Sigmoid colon (tissue), 7 donors: ENCODE measurements around the gene CIAO3. TPM values are rescaled to one million over a fixed set of nuclear protein-coding genes. Genes with fewer than 3 reads are reported as not detected.

Source experiments
- DNase-seq: peaks from one replicate; pipeline ENCODE4 v3.0.0-alpha.2; 2019
- H3K27ac ChIP-seq, 4 donors: fragments of 200-600 bp; sonication (generic); one replicate each; pipeline ENCODE4 v1.5.1; 2016 to 2019; ENCODE audit warnings: mild to moderate bottlenecking in 1 of 4
- H3K27me3 ChIP-seq, 3 donors: fragments of 200-600 bp; sonication (generic); one replicate each; pipeline ENCODE4 v1.5.1; 2019; ENCODE audit warnings: mild to moderate bottlenecking in 1 of 3
- H3K36me3 ChIP-seq, 4 donors: fragments of 200-600 bp; sonication (generic); one replicate each; pipeline ENCODE4 v1.5.1; 2016 to 2019
- H3K4me1 ChIP-seq, 4 donors: fragments of 200-600 bp; sonication (generic); one replicate each; pipeline ENCODE4 v1.5.1; 2017 to 2019
- H3K4me3 ChIP-seq, 4 donors: fragments of 200-600 bp; sonication (generic); one replicate each; pipeline ENCODE4 v1.5.1; 2017 to 2019; ENCODE audit warnings: mild to moderate bottlenecking in 2 of 4, moderate library complexity in 1 of 4
- H3K9me3 ChIP-seq, 4 donors: fragments of 200-600 bp in 3 of 4; sonication (generic) in 3 of 4; one replicate each; pipeline versions ENCODE4 v1.5.1 to v1.6.1; 2013 to 2019
- EP300 ChIP-seq, 4 donors: sonication (generic); formaldehyde crosslinking; IDR thresholded peaks; one replicate each; pipeline ENCODE4 v1.6.1; 2017; ENCODE audit warnings: antibody characterized with exemption in 4 of 4
- POLR2A ChIP-seq, 2 donors: fragments of 450-650 bp; IDR thresholded peaks; one replicate each; pipeline ENCODE4 v1.6.1; 2016; ENCODE audit warnings: antibody characterized with exemption in 2 of 2, mild to moderate bottlenecking in 2 of 2, moderate library complexity in 2 of 2
- POLR2AphosphoS5 ChIP-seq, 4 donors: sonication (generic); formaldehyde crosslinking; IDR thresholded peaks; one replicate each; pipeline ENCODE4 v1.6.1; 2017; ENCODE audit warnings: antibody characterized with exemption in 4 of 4
- WGBS, 2 donors: extraction: QIAGEN DNeasy Blood & Tissue Kit; methylation state at CpG; one replicate each; pipeline ENCODE4 v1.1.7; 2013; 5-methylcytosine and 5-hydroxymethylcytosine counted together
- intact Hi-C: fragments of 100-400 bp; cut with DNase I; formaldehyde crosslinking; loops from one replicate; pipeline ENCODE4 v1.15.1; 2023
- polyA plus RNA-seq, 3 donors: library from polyadenylated mRNA; stranded (reverse); fragments of 200-250 nt; gene quantifications; one replicate each; pipeline ENCODE4 v1.2.3, GENCODE V29; 2013
- total RNA-seq, 4 donors: library from RNA; depleted of rRNA; stranded (reverse); fragments of >200 nt; gene quantifications; one replicate each; pipeline ENCODE4 v1.1.0, GENCODE V29; 2016
- TF ChIP-seq, protein P1 (sequence below), 4 experiments: fragments of 450-650 bp in 3 of 4; fragments of 200-600 bp in 1 of 4; IDR thresholded peaks; one replicate each; pipeline ENCODE4 v1.5.1; 2016 to 2019; ENCODE audit warnings: antibody characterized with exemption in 4 of 4, mild to moderate bottlenecking in 3 of 4, moderate library complexity in 2 of 4
- donor health status: healthy with polysubstance abuse.
- donor health status: Bipolar disorder and iron deficiency.
- donor health status: healthy.

The CIAO3 gene
- total and polyA plus RNA-seq, 7 donors = 18.6 to 51.0 (median 25.4) TPM

DNA sequence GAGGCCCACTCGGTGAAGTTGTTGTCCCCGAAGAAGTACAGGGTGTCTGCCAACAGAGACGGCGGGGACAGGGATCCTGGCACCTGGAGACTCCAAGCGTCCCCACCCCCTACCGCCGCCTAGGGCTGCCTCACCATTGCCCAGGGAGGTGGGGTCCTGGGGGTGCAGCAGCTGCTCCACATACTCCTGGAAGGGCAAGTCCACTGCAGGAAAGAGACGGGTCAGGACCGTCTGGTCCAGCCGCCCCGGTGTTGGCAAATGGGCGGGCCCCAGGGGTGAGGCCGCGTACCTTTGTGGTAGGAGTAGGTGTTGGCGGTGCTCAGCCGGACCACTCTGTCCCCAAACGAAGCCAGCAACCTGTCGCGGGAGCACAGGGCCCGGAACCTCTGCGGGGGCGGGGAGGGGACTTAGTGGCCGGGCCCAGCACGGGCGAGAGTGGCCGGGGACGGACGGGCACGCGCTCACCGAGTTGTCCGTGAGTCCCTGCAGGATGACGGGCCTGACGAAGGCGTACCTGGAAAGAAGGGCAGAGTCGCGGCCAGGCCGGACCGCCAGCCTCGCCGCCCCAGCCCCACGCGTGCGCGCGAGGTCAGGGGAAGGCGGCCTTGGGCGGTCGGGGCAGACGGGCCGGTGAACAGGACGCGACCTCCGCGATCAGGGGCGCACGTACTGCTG is 57.3 kb downstream of the CIAO3 start:
- peaks cover 14 to 41% (median 21%) of the 10 kb centered on the region in 4 donors for H3K36me3 ChIP-seq
- H3K4me3 ChIP-seq = peak overlapping the region; percentile 49 to 83 (median 79)
- H3K4me1 ChIP-seq = peaks cover 0 to 70% (median 63%) of the 10 kb centered on the region in 4 donors
- no peaks in the 10 kb centered on the region for H3K27me3 ChIP-seq
- WGBS, 2 donors = 6 to 19% methylated on average over 57 of the region's 57 CpGs
- H3K27ac ChIP-seq = peak overlapping the region; percentile 82 to 87 (median 83)
- no peaks in the 10 kb centered on the region for H3K9me3 ChIP-seq
- TF ChIP-seq, protein P1, sequence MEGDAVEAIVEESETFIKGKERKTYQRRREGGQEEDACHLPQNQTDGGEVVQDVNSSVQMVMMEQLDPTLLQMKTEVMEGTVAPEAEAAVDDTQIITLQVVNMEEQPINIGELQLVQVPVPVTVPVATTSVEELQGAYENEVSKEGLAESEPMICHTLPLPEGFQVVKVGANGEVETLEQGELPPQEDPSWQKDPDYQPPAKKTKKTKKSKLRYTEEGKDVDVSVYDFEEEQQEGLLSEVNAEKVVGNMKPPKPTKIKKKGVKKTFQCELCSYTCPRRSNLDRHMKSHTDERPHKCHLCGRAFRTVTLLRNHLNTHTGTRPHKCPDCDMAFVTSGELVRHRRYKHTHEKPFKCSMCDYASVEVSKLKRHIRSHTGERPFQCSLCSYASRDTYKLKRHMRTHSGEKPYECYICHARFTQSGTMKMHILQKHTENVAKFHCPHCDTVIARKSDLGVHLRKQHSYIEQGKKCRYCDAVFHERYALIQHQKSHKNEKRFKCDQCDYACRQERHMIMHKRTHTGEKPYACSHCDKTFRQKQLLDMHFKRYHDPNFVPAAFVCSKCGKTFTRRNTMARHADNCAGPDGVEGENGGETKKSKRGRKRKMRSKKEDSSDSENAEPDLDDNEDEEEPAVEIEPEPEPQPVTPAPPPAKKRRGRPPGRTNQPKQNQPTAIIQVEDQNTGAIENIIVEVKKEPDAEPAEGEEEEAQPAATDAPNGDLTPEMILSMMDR (IDR thresholded peaks at IDR 0.05) = no peak
- no peak for DNase-seq
- intact Hi-C loops = loop anchor here (2.0 to 10.0 kb wide), 2 partner anchors 37 to 1091 kb away; partner anchors contain the start of genes ANTKMT, EME2, MRPS34 and NME3

DNA sequence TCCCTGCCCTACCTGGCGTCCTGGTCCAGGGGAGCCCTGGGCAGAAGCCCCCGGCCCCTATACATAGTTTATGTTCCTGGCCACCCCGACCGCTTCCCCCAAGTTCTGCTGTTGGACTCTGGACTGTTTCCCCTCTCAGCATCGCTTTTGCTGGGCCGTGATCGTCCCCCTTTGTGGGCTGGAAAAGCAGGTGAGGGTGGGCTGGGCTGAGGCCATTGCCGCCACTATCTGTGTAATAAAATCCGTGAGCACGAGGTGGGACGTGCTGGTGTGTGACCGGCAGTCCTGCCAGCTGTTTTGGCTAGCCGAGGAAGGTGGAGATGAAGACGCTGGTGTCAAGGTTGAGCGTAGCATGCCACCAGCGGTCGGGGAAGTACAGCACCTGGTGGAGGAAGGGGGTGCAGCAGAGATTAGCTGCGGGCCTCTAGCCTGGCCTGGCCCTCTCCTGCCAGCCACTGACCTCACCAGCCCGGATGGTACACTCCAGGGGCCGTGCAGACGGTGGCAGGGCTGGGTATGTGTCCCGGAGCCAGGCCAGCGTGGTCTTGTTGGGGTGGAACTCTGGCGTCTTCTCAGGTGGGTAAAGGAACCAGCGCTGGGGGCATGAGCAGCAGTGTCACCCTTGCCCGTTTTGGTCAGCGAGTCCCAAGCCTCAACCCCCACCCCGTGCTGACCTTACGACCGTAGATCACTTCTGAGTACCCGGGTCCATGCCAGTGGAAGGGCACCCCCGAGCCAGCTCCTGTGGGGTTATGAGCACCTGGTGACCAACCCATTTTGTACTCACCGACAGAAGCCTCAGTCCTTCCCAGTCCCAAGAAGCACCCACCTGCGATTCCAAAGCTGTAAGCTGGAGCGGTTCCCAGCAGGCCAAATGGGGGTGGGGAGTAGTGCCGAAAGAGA is 58.1 kb downstream of the CIAO3 start:
- DNase-seq = peak; percentile 74
- Histone ChIP-seq H3K36me3 (peaks cover 14 to 39% (median 21%) of the 10 kb centered on the region in 4 donors), H3K4me1 (peaks cover 0 to 64% (median 61%) of the 10 kb centered on the region in 4 donors), H3K27me3 (no peaks in the 10 kb centered on the region), H3K9me3 (no peaks in the 10 kb centered on the region), H3K4me3 (peak overlapping the region in 2 of 4 donors; percentile 82 to 83), H3K27ac (no peak overlapping the region)
- intact Hi-C loops = loop anchor here (10.0 kb wide), 1 partner anchor 1092 kb away; the partner anchor contains the start of genes EME2, MRPS34 and NME3
- no peak for TF ChIP-seq EP300 (IDR thresholded peaks at IDR 0.05)
- TF ChIP-seq, protein P1 (IDR thresholded peaks at IDR 0.05) = peak in 1 of 4 experiments; percentile 5
- 68 to 87% methylated on average over 36 of the region's 36 CpGs for WGBS, 2 donors

DNA sequence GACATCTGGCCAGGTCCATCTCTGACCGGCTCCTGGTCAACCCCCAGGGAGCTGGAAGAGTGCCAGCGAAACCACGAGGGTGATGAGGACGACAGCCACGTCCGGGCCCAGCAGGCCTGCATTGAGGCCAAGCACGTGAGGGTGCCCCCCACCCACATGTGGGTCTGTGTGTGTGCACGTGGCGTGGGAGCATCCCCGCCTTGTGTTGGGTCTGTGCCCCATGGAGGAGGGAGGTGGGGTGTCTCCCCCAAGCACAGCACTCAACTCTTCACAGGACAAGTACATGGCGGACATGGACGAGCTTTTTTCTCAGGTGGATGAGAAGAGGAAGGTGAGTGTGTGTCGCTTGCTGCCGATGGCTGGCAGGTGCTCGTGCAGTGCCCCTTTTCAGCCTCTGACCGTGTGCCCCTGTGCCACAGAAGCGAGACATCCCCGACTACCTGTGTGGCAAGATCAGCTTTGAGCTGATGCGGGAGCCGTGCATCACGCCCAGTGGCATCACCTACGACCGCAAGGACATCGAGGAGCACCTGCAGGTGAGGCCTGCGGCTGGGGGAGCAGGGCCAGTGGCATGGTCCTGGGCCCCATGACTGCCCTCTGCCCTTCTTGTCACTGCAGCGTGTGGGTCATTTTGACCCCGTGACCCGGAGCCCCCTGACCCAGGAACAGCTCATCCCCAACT is 58.9 kb downstream of the CIAO3 start:
- Histone ChIP-seq H3K4me1 (peaks cover 0 to 64% (median 61%) of the 10 kb centered on the region in 4 donors), H3K4me3 (peak overlapping the region in 2 of 4 donors; percentile 93 to 95), H3K27ac (peak overlapping the region in 1 of 4 donors; percentile 99), H3K27me3 (no peaks in the 10 kb centered on the region), H3K36me3 (peaks cover 14 to 31% (median 19%) of the 10 kb centered on the region in 4 donors), H3K9me3 (no peaks in the 10 kb centered on the region)
- 77 to 83% methylated on average over 28 of the region's 28 CpGs for WGBS, 2 donors
- TF ChIP-seq POLR2AphosphoS5 (IDR thresholded peaks at IDR 0.05) (no peak), POLR2A (IDR thresholded peaks at IDR 0.05) (no peak), EP300 (IDR thresholded peaks at IDR 0.05) (no peak)
- TF ChIP-seq, protein P1 (IDR thresholded peaks at IDR 0.05) = no peak
- intact Hi-C loops = loop anchor here (10.0 kb wide), 1 partner anchor 1093 kb away; the partner anchor contains the start of genes EME2, MRPS34 and NME3
- no peak for DNase-seq

GRCh38 chr16:680967-681745 is 59.6 kb downstream of the CIAO3 start:
- H3K27me3 ChIP-seq = no peaks in the 10 kb centered on the region
- no peak for DNase-seq
- H3K4me1 ChIP-seq = peaks cover 0 to 66% (median 59%) of the 10 kb centered on the region in 4 donors
- peaks cover 14 to 23% (median 17%) of the 10 kb centered on the region in 4 donors for H3K36me3 ChIP-seq
- peak overlapping the region; percentile 72 to 95 (median 86) for H3K4me3 ChIP-seq
- TF ChIP-seq, protein P1 (IDR thresholded peaks at IDR 0.05) = no peak
- TF ChIP-seq POLR2AphosphoS5 (IDR thresholded peaks at IDR 0.05) = no peak
- TF ChIP-seq POLR2A (IDR thresholded peaks at IDR 0.05) = no peak
- TF ChIP-seq EP300 (IDR thresholded peaks at IDR 0.05) = no peak
- no peaks in the 10 kb centered on the region for H3K9me3 ChIP-seq
- H3K27ac ChIP-seq = peak overlapping the region; percentile 94 to 99 (median 96)
- 42 to 50% methylated on average over 44 of the region's 44 CpGs for WGBS, 2 donors
- intact Hi-C loops = loop anchor here (1.0 to 10.0 kb wide), 2 partner anchors 92 to 1094 kb away; partner anchors contain the start of genes EME2, MRPS34 and NME3
